Loucy (cell line): ENCODE results near the gene DTYMK.

ENCODE experiments used
- CTCF ChIP-seq: fragments of 200-600 bp; sonication (generic); conservative IDR thresholded peaks from 2 replicates; pipeline ENCODE4 v1.5.1; 2014; ENCODE audit warnings: mild to moderate bottlenecking, antibody characterized with exemption, low read length
- EZH2phosphoT487 ChIP-seq: fragments of 200-600 bp; IDR thresholded peaks from 2 replicates; pipeline ENCODE4 v1.6.1; 2018; ENCODE audit warnings: antibody characterized with exemption, mild to moderate bottlenecking, moderate library complexity, borderline replicate concordance

- TF ChIP-seq CTCF: no peak
- no peak for TF ChIP-seq EZH2phosphoT487
These were observed 18.3 kb downstream of the DTYMK start for GRCh38 chr2:241668354-241668753.
